SU-DHL-6 (cell line): ENCODE results near the gene HCN1.

Experiments
- EZH2phosphoT487 ChIP-seq: fragments of 200-600 bp; sonication (generic), shearing (Covaris generic); conservative IDR thresholded peaks from 2 replicates; pipeline ENCODE4 v1.6.1; 2018; ENCODE audit warnings: mild to moderate bottlenecking, antibody characterized with exemption, low read length, moderate library complexity, mixed read lengths
- TF ChIP-seq, protein P1 (sequence below): fragments of 200-600 bp; sonication (generic); IDR thresholded peaks from one replicate; pipeline ENCODE4 v1.5.1; 2017; ENCODE audit warnings: antibody characterized with exemption, mild to moderate bottlenecking, low read length, moderate library complexity; ENCODE audit not compliant: insufficient read depth, poor library complexity, severe bottlenecking

DNA sequence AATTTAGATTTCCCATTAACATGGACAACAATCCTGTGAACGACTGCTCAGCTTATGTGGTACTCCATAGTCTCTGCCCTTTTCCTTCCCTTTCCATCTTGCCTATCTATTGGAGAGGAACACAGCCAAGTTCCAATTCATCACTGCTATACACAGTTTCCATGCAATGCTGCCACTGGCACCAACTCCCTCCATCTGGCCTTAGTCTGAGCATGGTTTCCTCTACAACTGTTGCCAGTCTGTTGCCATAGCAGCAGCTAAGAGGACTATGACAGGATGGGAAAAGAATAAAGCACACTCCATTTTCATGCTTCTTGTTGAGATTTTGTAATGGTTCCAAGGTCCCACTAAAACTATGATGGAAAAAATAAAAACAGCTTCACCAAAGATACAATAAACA lies 189.0 kb downstream of the HCN1 start:
- TF ChIP-seq, protein P1, sequence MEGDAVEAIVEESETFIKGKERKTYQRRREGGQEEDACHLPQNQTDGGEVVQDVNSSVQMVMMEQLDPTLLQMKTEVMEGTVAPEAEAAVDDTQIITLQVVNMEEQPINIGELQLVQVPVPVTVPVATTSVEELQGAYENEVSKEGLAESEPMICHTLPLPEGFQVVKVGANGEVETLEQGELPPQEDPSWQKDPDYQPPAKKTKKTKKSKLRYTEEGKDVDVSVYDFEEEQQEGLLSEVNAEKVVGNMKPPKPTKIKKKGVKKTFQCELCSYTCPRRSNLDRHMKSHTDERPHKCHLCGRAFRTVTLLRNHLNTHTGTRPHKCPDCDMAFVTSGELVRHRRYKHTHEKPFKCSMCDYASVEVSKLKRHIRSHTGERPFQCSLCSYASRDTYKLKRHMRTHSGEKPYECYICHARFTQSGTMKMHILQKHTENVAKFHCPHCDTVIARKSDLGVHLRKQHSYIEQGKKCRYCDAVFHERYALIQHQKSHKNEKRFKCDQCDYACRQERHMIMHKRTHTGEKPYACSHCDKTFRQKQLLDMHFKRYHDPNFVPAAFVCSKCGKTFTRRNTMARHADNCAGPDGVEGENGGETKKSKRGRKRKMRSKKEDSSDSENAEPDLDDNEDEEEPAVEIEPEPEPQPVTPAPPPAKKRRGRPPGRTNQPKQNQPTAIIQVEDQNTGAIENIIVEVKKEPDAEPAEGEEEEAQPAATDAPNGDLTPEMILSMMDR: no peak
- TF ChIP-seq EZH2phosphoT487: no peak
